ENCODE results near the gene CEACAM4.
A peak's percentile ranks its signal among the peaks of the same experiment; 100 is the strongest.
"Not testable (repeated sequence)": the region's sequence is repeated elsewhere in the genome, so short reads cannot be mapped to it uniquely, and the experiment has no call there.

The CEACAM4 gene

GRCh38 chr19:41584931-41585330 is 41.9 kb downstream of the CEACAM4 start:
- no peak for DNase-seq (ENCODE audit: low spot score)

DNA sequence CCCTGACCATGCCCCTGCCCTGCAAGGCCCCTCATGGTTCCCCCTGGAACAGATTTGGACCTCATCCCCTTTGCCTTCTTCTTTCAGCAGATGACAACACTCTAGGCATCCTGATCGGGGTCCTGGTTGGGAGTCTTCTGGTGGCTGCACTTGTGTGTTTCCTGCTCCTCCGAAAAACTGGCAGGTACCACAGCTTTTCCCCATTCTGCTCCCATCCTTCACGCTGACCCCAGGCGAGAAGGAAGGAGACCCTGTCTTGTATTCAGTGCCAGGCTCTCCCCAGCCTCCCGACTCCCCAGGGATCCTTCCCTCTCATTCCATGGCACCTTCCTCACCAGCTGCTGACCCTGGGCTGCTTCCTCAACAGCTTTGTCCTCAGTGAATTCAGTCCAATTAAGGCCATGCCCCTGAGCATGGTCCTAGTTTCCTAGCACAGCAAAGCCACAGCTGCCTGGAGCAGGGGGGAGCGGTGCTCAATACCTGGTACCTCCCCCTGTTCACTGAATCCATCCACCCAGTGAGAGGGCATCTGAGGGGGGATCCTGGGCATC is 42.5 kb downstream of the CEACAM4 start:
- no peak for DNase-seq (ENCODE audit: low spot score)

DNA sequence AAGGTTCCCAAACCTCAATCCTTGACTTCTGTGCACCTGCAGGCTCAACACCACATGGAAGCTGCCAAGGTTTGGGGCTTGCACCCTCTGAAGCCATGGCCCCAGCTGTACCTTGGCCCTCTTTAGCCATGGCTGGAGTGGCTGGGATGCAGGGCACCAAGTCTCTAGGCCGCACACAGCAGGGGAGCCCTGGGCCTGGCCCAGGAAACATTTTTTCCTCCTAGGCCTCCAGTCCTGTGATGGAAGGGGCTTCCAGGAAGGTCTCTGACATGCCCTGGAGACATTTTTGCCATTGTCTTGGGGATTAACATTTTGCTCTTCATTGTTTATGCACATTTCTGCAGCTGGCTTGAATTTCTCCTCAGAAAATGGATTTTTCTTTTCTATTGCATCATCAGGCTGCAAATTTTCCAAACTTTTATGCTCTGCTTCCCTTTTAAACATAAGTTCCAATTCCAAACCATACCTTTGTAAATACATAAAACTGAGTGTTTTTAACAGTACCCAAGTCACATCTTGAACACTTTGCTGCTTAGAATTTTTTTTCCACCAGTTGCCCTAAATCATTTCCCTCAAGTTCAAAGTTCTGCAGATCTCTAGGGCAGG is 44.2 kb downstream of the CEACAM4 start:
- not testable (repeated sequence) for DNase-seq (ENCODE audit: low spot score)

DNA sequence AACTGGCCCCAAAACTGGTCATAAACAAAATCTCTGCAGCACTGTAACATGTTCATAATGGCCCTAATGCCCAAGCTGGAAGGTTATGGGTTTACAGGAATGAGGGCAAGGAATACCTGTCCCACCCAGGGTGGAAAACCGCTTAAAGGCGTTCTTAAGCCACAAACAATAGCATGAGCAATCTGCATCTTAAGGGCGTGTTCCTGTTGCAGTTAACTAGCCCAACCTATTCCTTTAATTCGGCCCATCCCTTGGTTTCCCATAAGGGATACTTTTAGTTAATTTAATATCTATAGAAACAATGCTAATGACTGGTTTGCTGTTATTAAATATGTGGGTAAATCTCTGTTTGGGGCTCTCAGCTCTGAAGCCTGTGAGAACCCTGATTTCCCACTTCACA is 45.8 kb downstream of the CEACAM4 start:
- DNase-seq (ENCODE audit: low spot score) = not testable (repeated sequence)

DNA sequence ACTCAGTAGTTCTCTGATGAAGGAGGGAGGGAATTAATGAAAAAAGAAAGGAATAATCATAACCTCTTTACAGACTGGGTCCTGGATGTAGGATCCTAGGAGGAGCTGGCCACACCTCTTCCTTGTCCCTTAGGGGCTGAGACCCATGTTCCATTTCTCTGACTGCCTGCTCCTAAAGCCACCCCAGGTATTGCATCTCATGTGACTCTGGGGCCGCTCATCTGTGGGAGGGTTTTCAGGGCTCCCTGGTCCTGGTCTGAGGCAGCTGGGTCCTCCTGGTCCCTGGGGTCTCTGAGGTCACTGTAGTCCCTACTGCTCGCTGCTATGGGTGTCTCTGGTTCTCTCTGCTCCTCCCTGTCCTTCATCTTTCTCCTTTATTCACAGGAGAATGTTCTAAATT is 48.0 kb downstream of the CEACAM4 start:
- no peak for DNase-seq (ENCODE audit: low spot score)

DNA sequence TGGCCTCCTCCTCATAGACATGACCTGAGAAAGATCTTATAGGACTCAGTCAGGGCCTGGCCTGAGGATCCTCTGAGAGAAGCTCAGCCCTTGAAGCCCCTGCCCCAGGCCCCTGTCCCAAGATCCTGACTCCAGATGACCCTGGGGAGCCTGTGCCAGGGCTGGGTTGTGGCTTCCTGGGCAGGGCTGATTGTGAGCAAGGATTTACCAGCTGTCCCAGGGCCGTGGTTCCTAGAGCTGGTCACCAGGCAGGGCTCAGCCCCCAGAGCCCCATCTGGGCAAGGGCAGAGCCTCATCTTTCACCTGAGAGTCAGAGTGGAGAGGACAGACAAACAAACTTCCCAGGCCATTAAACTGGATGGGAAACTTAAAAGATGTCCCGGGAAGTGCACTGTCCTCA is 49.0 kb downstream of the CEACAM4 start:
- no peak for DNase-seq (ENCODE audit: low spot score)

DNA sequence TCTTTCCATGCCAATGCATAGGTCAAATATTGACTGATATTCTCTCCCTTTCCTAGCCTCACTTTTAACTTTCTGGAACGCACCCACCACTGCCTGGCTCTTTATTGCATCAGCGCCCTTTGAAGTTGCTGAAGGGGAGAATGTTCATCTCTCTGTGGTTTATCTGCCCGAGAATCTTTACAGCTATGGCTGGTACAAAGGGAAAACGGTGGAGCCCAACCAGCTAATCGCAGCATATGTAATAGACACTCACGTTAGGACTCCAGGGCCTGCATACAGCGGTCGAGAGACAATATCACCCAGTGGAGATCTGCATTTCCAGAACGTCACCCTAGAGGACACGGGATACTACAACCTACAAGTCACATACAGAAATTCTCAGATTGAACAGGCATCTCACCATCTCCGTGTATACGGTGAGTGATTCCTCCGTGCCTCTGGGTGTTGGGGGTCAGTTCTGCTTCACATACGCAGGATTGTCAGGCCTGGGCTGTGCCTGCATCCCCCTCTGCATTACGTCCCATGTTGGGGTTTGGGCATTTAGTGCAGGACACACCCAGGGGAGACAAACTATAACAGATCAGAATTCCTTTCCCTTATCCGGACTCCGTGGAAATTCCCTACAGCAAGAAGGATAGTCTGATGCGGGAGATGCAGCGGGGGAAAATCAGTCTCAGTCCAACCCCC is 49.6 kb downstream of the CEACAM4 start:
- DNase-seq (ENCODE audit: low spot score) = no peak

DNA sequence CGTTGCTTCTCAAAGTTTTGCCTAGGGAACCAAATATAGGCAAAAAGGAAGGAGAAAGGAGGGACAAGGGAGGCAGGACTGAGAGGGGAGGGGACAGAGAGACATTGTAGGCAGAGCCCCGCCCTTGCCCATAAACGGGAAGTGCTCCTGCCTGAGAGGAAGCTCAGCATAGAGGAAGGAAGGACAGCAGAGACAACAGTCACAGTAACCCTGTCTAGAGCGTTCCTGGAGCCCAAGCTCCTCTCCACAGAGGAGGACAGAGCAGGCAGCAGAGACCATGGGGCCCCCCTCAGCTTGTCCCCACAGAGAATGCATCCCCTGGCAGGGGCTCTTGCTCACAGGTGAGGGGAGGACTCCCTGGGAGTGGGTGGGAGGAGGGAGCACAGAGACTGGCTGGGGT is 50.9 kb downstream of the CEACAM4 start, which contains the start of gene CEACAM21:
TSS of gene CEACAM21 (plus strand) at position 169 of the 400 bp plus-strand sequence. CDS start at position 278, 109 bp downstream.
- no peak for DNase-seq (ENCODE audit: low spot score)

DNA sequence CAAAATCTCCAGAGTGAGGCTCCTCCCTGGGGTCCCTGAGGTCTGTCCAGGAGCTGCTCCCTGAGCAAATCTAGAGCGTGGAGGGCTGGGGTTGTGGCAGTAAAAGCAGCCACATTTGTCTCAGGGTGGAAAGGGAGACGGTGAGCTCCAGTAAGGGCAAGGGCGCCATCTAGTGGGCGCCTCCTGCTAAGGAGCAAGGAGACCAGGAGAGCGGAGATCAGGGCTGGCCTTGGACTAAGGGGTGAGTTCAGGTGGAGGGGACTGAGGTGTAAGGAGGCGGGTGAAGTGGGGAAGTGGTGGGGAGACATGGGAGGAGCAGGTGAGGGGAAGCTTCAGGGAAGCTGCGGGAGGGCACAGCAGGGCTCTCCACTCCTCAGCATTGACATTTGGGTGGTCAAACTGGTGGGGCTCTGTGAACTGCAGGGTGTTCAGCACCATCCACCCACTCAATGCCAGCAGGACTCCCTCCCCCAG is 56.2 kb downstream of the CEACAM4 start:
- peak; percentile 86 for DNase-seq (ENCODE audit: low spot score)

DNA sequence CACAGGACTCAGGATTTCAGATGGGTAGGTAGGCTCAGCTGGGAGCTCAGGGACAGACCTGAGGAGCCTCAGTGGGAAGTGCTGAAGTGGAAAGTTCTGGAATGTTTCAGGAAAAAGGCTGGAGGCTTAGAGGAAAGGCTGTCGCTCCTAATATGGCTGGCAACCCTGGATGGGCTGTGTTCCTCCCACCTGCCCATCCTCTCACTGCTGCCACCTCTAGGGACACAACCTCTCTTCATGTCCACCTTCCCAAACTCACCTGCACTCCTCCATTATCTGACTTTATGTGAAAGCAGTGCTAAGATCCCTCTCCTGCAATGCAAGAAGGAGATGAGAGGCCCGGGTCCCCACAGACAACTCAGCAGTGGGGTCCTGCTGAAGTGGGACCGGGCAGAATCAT is 56.7 kb downstream of the CEACAM4 start:
- no peak for DNase-seq (ENCODE audit: low spot score)

- DNase-seq (ENCODE audit: low spot score) = no peak
Measured at GRCh38 chr19:41569481-41570150, 57.3 kb downstream of the CEACAM4 start.
